NB4 (cell line): ENCODE results near the gene CDK5.

Experiments
- CTCF ChIP-seq: IDR thresholded peaks from one replicate; pipeline ENCODE4 v1.5.1; 2012; ENCODE audit warnings: low read depth, low read length
- MAX ChIP-seq: IDR thresholded peaks from 2 replicates; pipeline ENCODE4 v1.6.1; 2011; ENCODE audit warnings: low read depth, low read length
- POLR2A ChIP-seq: IDR thresholded peaks from 2 replicates; pipeline ENCODE4 v1.6.1; 2011; ENCODE audit warnings: mild to moderate bottlenecking; ENCODE audit not compliant: insufficient read length; ENCODE audit errors: extremely low read depth

GRCh38 chr7:151010307-151011096 lies 47.2 kb downstream of the CDK5 start:
- TF ChIP-seq CTCF (no peak), POLR2A (no peak), MAX (no peak)
